Measurements from ENCODE around the gene MBD3.

- no peak for TF ChIP-seq POLR2A (IDR thresholded peaks at IDR 0.05)
- TF ChIP-seq, protein P1, sequence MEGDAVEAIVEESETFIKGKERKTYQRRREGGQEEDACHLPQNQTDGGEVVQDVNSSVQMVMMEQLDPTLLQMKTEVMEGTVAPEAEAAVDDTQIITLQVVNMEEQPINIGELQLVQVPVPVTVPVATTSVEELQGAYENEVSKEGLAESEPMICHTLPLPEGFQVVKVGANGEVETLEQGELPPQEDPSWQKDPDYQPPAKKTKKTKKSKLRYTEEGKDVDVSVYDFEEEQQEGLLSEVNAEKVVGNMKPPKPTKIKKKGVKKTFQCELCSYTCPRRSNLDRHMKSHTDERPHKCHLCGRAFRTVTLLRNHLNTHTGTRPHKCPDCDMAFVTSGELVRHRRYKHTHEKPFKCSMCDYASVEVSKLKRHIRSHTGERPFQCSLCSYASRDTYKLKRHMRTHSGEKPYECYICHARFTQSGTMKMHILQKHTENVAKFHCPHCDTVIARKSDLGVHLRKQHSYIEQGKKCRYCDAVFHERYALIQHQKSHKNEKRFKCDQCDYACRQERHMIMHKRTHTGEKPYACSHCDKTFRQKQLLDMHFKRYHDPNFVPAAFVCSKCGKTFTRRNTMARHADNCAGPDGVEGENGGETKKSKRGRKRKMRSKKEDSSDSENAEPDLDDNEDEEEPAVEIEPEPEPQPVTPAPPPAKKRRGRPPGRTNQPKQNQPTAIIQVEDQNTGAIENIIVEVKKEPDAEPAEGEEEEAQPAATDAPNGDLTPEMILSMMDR (IDR thresholded peaks at IDR 0.05) = no peak
These were observed 67.7 kb downstream of the MBD3 start for GRCh38 chr19:1524972-1525325.

Measured in transverse colon (tissue), 3 donors.